ENCODE results near the gene MUC2.

MUC2 gene

DNA sequence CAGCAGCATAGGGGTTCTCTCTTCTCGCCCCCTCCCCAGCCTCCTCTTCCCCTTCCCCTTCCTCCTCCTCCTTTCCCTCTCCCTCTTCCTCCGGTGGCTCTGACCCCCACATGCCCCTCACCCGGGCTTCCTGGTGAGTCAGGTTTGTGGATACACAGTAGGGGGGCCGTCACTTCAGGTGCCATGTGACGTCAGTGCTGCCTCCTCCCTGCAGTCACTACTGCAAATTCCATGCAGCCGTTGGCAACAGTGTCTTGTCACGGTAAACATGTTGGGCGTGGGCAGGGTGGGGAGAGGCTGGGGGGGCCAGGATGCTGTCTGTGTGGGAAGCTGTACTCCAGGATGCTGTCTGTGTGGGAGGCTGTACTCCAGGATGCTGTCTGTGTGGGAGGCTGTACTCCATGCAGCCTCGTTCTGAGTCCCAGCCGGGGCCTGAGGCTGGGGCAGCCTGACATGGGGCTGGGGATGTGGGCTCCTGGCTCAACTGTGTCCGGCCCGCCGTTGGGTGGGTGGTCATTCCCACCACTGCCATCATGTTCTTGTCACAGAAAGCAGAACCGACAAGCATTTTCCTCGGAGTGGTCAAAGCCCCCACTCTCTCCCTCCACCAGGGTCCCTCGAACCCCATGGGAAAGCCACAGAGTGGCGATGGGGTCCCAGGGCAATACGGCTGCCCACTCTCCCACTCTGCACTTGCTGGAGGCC lies 2.4 kb upstream of the MUC2 start:
- DNase-seq (ENCODE audit: low read depth, low spot score), result no peak

GRCh38 chr11:1072821-1073231 lies 1.8 kb upstream of the MUC2 start:
- no peak for DNase-seq (ENCODE audit: low read depth, low spot score)

DNA sequence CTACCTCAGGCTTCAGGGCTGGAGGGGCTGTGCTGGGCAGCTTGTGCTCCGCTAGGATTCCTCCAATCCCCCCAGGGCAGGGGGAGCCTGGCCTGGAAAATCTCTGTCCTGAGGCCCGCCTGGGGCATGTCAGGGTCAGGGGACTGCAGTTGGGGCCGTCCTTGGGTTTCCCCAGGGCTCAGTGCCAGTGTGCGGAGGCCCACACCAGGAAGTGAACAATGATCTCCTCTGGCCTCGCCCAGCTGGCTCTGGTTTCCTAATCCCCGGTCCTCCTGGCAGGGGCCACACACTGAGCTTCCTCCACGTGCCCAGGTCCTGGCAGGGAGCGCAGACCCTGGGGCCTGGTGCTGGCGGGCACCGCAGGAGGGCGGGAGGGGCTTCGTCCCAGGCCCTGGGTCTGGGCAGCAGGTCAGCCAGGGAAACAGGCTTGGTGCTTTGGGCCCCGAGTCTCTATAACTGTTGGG lies 1.4 kb upstream of the MUC2 start:
- DNase-seq (ENCODE audit: low read depth, low spot score), result no peak

DNA sequence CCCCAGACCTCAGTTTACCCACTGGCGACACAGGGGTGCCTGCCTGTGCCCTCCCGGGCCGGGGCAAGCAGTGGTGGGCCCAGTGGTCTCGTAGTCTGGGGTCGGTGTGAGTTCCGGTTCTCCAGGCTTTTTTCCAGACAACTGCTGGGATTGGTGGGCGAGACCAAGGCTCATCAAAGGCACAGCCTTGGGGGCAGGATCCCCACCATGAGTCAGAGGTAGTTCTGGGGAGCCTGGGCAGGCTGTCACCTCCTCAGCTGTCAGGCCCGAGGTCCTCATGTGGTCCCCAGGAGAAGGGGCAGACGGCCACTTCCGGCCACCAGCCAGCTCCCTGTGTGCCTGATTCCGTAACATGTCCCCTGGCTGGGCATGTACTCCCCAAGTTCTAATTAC lies 827 bp upstream of the MUC2 start:
- no peak for DNase-seq (ENCODE audit: low read depth, low spot score)

DNA sequence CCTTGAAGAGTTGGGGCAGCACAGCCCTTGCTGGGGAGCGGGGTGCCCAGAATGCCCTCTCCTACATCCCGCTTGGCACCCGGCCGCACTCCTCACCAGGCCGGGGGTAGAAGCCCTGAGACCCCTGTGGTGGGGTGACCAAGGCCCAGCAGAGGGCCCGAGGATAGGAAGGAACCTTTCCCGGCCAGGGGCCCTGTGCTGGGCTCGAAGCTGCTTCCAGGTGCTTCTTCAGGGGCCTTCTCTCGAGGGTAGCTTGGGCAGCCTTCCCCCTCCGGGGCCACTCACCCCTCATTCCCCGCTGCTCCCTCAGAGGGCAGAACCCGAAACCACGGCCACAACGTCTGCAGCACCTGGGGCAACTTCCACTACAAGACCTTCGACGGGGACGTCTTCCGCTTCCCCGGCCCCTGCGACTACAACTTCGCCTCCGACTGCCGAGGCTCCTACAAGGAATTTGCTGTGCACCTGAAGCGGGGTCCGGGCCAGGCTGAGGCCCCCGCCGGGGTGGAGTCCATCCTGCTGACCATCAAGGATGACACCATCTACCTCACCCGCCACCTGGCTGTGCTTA lies 752 bp downstream of the MUC2 start:
- DNase-seq (ENCODE audit: low read depth, low spot score), result no peak

DNA sequence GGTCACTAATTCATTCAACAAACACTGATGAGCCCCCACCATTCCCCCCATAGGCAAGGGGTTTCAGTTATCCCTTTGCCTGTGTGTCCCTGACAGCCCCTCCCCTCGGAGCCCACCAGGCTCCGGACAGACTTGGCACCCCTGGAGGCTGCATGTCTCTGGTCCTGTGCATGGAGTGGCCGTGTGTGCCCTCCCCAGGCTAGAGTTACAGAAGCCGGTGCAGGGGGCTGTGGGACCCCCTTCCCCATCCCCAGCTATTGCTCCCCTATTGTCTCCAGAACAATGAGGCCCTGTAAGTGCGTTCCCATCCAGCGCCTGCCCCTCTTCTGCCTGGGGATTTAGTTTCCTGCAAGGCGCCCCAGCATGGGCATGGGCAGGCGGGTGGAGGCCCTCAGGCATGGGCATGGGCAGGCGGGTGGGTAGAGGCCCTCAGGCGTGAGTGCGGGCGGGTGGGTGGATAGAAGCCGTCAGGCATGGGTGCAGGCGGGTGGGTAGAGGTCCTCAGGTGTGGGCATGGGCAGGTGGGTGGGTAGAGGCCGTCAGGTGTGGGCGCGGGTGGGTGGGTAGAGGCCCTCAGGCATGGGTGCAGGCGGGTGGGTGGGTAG lies 1.5 kb downstream of the MUC2 start:
- no peak for DNase-seq (ENCODE audit: low read depth, low spot score)

GRCh38 chr11:1077033-1077416 lies 2.4 kb downstream of the MUC2 start:
- DNase-seq (ENCODE audit: low read depth, low spot score), result no peak

DNA sequence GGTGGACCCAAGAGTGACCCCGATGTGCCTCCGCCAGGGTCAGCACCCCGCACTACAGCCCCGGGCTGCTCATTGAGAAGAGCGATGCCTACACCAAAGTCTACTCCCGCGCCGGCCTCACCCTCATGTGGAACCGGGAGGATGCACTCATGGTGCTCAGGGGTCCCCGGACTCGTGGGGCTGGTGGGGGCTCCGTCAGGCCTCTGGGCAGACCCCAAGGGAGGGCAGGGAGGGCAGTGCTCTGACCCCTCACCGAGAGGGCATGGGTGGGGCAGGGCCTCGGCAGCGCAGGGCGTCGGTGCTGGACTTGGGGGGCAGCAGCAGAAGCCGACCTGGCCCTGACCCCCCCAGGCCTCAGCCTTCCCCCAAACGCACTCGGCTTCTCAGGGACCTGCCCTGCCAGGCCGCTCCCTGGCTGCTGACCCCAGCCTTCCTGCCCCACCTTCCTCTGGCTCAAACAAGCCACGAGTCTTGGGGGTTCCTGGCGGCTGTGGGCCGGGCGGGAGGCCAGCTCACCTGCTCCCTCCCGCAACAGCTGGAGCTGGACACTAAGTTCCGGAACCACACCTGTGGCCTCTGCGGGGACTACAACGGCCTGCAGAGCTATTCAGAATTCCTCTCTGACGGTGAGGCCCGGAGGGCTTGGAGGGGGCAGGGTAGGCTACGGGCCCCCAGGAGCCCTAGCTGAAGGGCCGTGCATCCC lies 2.9 kb downstream of the MUC2 start:
- no peak for DNase-seq (ENCODE audit: low read depth, low spot score)

DNA sequence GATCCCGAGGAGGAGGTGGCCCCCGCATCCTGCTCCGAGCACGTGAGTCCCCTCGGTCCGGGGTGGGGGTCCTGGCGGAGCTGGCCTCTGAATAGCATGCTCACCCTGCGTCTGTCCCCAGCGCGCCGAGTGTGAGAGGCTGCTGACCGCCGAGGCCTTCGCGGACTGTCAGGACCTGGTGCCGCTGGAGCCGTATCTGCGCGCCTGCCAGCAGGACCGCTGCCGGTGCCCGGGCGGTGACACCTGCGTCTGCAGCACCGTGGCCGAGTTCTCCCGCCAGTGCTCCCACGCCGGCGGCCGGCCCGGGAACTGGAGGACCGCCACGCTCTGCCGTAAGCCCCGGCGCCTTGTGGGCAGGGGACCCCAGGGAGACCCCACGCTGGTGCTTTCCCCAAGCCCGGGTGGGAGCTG lies 3.5 kb downstream of the MUC2 start:
- DNase-seq (ENCODE audit: low read depth, low spot score), result no peak

DNA sequence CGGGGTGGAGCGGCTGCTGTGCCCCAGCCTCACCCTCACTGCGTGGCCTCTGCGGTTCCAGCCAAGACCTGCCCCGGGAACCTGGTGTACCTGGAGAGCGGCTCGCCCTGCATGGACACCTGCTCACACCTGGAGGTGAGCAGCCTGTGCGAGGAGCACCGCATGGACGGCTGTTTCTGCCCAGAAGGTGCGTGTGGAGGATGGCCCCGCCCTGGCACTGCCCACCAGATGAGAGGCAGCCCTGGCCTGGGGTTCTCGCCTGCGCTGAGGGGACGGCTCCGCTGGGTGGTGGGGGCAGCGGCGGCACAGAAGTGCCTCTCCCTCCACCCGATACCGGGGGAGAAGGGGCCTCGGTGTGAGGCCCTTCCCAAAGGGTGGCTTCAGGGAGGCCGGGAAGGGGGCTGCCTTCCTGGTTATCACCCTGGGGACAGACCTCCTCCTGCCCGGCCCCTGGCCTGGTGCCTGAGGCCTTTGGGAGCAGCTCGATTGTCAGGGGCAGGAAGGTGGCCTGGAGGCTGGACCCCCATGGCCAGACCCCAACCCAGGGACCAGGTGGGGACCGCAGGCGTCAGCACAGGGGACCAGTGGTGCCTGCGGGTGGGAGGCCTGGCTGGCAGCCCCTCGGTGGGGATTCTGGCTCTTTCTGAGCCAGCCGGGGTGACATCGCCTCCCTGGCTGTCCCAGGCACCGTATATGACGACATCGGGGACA lies 7.1 kb downstream of the MUC2 start:
- DNase-seq (ENCODE audit: low read depth, low spot score), result no peak

DNA sequence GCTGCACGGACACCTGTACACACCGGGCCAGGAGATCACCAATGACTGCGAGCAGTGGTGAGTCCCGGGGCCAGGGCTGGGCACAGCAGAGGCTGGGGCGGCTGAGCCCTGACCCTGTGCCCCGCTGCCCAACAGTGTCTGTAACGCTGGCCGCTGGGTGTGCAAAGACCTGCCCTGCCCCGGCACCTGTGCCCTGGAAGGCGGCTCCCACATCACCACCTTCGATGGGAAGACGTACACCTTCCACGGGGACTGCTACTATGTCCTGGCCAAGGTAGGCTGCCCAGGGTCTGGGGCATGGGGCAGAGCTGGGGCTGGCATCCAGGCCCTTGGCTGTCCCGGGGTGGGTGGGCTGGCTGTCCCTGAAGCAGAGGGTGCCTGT lies 7.7 kb downstream of the MUC2 start:
- DNase-seq (ENCODE audit: low read depth, low spot score), result no peak

DNA sequence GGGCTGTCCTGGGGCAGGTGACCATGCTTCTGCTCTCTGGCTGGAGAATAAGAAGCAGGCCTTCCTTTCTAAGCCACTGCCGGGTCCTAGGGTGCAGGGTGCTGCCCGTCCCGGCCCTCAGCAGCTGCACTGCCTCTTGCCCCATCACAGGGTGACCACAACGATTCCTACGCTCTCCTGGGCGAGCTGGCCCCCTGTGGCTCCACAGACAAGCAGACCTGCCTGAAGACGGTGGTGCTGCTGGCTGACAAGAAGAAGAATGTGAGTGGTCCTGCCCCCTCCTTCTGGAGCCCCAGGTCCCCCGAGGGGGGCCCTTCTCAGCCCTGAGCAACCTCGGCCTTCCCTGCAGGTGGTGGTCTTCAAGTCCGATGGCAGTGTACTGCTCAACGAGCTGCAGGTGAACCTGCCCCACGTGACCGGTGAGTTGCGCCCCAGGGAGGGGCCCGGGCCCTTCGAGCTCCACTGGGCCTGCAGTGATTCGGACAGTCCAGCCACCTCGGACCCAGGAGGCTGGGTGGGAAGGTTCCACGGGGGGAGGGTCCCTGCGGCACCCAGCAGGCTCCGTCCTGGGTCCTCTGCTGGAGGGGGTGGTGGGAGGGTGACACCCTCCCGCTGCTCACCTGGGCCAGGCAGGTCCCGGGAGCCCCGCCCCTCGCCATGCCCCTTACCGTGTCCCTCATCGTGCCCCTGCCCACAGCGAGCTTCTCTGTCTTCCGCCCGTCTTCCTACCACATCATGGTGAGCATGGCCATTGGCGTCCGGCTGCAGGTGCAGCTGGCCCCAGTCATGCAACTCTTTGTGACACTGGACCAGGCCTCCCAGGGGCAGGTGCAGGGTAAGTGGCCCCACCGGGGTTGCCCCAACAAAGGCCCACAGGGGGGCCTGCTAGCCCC lies 8.3 kb downstream of the MUC2 start:
- no peak for DNase-seq (ENCODE audit: low read depth, low spot score)

GRCh38 chr11:1083621-1084551 lies 9.2 kb downstream of the MUC2 start:
- DNase-seq (ENCODE audit: low read depth, low spot score), result no peak

DNA sequence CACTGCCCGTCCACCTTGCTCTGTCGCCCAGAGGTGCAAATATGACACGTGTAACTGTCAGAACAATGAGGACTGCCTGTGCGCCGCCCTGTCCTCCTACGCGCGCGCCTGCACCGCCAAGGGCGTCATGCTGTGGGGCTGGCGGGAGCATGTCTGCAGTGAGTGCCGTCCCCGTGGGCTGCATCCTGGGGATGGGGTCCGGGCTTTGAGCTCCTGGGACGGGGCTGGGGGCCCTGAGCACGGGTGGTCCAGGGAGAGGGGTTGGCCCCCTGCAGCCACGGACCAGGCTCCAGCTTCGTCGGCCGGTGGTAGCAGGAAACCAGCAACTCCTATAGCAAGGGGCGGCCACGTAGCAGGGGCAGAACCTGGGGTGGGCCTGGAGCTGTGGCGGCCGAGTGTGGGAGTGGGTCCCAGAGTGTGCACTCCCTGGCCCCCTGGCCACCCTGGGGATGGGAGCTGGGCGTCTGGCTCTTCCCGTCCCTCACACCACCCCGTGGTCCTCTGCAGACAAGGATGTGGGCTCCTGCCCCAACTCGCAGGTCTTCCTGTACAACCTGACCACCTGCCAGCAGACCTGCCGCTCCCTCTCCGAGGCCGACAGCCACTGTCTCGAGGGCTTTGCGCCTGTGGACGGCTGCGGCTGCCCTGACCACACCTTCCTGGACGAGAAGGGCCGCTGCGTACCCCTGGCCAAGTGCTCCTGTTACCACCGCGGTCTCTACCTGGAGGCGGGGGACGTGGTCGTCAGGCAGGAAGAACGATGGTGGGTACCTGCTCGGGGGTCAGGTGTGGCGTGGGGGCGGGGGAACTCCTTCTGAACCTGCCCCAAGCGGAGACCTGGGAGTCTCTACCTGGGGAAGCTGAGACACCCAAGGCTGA lies 10.1 kb downstream of the MUC2 start:
- DNase-seq (ENCODE audit: low read depth, low spot score), result no peak

GRCh38 chr11:1085440-1086170 lies 10.9 kb downstream of the MUC2 start:
- DNase-seq (ENCODE audit: low read depth, low spot score), result no peak

GRCh38 chr11:1086171-1087102 lies 11.8 kb downstream of the MUC2 start:
- DNase-seq (ENCODE audit: low read depth, low spot score), result no peak

Data from smooth muscle cell of the brain vasculature (primary cell).